OCI-LY1 (cell line): ENCODE results near the gene FBRSL1.

Experiments
- CTCF ChIP-seq: fragments of 200-600 bp; sonication (generic), shearing (Covaris generic); IDR thresholded peaks from 2 replicates; pipeline ENCODE4 v1.5.1; 2017; ENCODE audit warnings: mild to moderate bottlenecking, antibody characterized with exemption, low read length, moderate library complexity, mixed read lengths
- EZH2 ChIP-seq: fragments of 200-600 bp; sonication (generic), shearing (Covaris generic); IDR thresholded peaks from 2 replicates; pipeline ENCODE4 v1.8.0; 2017; ENCODE audit warnings: borderline replicate concordance, mixed run types, mild to moderate bottlenecking, antibody characterized with exemption, low read length, moderate library complexity, mixed read lengths

GRCh38 chr12:132453361-132454192 lies 36.4 kb upstream of the FBRSL1 start:
- TF ChIP-seq CTCF (no peak), EZH2 (no peak)
